Activated CD8-positive, alpha-beta memory T cell treated with anti-CD3 and anti-CD28 coated beads, Interleukin-2, amount 50 U/mL, for 48 hours (primary cell): ENCODE data around the gene EPDR1.

Source experiments
- DNase-seq: peaks from one replicate; pipeline ENCODE4 v3.0.0-alpha.2; 2020

Gene EPDR1

GRCh38 chr7:37920305-37920848, at the start of gene EPDR1:
Gene EPDR1, plus strand, starts transcription at chr7:37920640. Its CDS starts 300 bp downstream, at chr7:37920940.
- peak; percentile 61 for DNase-seq

- no peak for DNase-seq
Measured at GRCh38 chr7:37882086-37882485, 38.4 kb upstream of the EPDR1 start.

GRCh38 chr7:37893359-37893758, 27.1 kb upstream of the EPDR1 start:
- DNase-seq: no peak

GRCh38 chr7:37894671-37895070, 25.8 kb upstream of the EPDR1 start:
- no peak for DNase-seq

GRCh38 chr7:37899712-37900247, 20.7 kb upstream of the EPDR1 start:
- no peak for DNase-seq

- no peak for DNase-seq
Measured at GRCh38 chr7:37901236-37901827, 19.1 kb upstream of the EPDR1 start.

- DNase-seq: no peak
Measured at GRCh38 chr7:37901890-37902524, 18.4 kb upstream of the EPDR1 start.

GRCh38 chr7:37908221-37908788, 12.1 kb upstream of the EPDR1 start:
- DNase-seq: no peak

GRCh38 chr7:37912756-37913155, 7.7 kb upstream of the EPDR1 start:
- DNase-seq: no peak

- no peak for DNase-seq
Measured at GRCh38 chr7:37915438-37915837, 5.0 kb upstream of the EPDR1 start.

GRCh38 chr7:37916017-37916672, 4.3 kb upstream of the EPDR1 start:
- peak; percentile 53 for DNase-seq

- peak; percentile 52 for DNase-seq
Measured at GRCh38 chr7:37916673-37917660, 3.5 kb upstream of the EPDR1 start, which contains the start of gene SFRP4. Gene SFRP4, minus strand, starts transcription at chr7:37916817. Its CDS starts 280 bp downstream, at chr7:37916537.

GRCh38 chr7:37918526-37918925, 1.9 kb upstream of the EPDR1 start:
- no peak for DNase-seq

- peak; percentile 60 for DNase-seq
Measured at GRCh38 chr7:37920849-37921805, 687 bp downstream of the EPDR1 start.

- no peak for DNase-seq
Measured at GRCh38 chr7:37921876-37922275, 1.4 kb downstream of the EPDR1 start.

- DNase-seq: no peak
Measured at GRCh38 chr7:37923996-37924395, 3.6 kb downstream of the EPDR1 start.

GRCh38 chr7:37924491-37925041, 4.1 kb downstream of the EPDR1 start:
- DNase-seq: no peak

GRCh38 chr7:37925620-37926019, 5.2 kb downstream of the EPDR1 start:
- DNase-seq: no peak

GRCh38 chr7:37927773-37928444, 7.5 kb downstream of the EPDR1 start:
- DNase-seq: no peak

- no peak for DNase-seq
Measured at GRCh38 chr7:37928878-37929277, 8.4 kb downstream of the EPDR1 start.
